ENCODE results near the gene RCVRN. TPM values are rescaled to one million over a fixed set of nuclear protein-coding genes. Genes with fewer than 3 reads are reported as not detected.

Gene RCVRN
- total and polyA plus RNA-seq, 5 donors from 2014 or later = not detected

DNA sequence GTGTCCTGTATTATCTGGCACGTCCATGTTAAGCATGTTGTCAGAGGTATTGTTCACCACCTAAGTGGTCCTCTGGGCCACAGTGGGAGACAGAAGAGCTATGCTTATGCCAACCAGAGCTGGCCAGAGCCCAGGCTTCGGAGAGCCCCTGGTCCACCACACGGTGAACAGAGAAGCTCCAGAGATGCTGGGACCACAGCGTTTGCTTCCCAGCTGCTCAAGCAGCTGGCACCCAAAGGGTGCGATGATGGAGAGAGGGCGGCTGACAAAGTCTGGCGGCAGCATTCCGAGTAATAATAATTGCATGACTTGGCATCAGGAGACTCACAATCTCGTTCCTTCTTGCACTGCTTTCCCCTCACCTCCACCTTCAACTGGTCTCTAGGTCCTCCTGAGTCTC, 35.8 kb upstream of the RCVRN start:
- Mint-ChIP-seq H3K27ac (no peak overlapping the region), H3K36me3 (no peaks in the 10 kb centered on the region), H3K9me3 (peaks cover 0 to 4% (median 0%) of the 10 kb centered on the region in 7 donors), H3K4me1 (no peaks in the 10 kb centered on the region), H3K27me3 (no peaks in the 10 kb centered on the region), H3K4me3 (no peak overlapping the region)
- Histone ChIP-seq H3K27ac (ENCODE audit: insufficient read depth, low read length, poor library complexity, severe bottlenecking) (no peak overlapping the region), H3K27me3 (ENCODE audit: control insufficient read depth, insufficient read depth, low read length) (no peaks in the 10 kb centered on the region), H3K4me1 (ENCODE audit: control insufficient read depth, insufficient read depth, low read length, poor library complexity, severe bottlenecking) (no peaks in the 10 kb centered on the region), H3K36me3 (ENCODE audit: control insufficient read depth, insufficient read depth, low read length) (no peaks in the 10 kb centered on the region), H3K9me3 (ENCODE audit: control insufficient read depth in 2 of 2, low read length in 2 of 2) (no peaks in the 10 kb centered on the region), H3K4me3 (ENCODE audit: low read depth, low read length) (no peak overlapping the region)
- DNase-seq (no peak), ATAC-seq (ENCODE audit: low read depth in 2 of 2) (no peak)

DNA sequence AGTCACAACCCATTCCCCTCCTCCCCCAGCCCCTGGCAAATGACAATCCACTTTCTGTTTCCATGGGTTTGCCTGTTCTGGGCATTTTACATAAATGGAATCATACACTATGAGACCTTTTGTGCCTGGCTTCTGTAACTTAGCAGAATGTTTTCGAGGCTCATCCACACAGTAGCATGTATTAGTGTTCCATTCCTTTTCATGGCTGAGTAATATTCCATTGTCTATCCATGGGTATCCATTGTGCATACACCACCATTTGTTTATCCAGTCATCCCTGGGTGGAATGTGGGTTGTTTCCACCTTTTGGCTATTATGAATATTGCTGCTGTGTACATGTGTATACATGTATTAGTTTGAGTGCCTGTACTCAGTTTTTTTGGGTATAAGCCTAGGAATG, 33.7 kb upstream of the RCVRN start:
- no peak for ATAC-seq (ENCODE audit: low read depth in 2 of 2)
- Mint-ChIP-seq H3K36me3 (no peaks in the 10 kb centered on the region), H3K9me3 (peaks cover 0 to 5% (median 0%) of the 10 kb centered on the region in 7 donors), H3K4me1 (no peaks in the 10 kb centered on the region), H3K27me3 (no peaks in the 10 kb centered on the region), H3K4me3 (no peak overlapping the region), H3K27ac (no peak overlapping the region)
- Histone ChIP-seq H3K27me3 (ENCODE audit: control insufficient read depth, insufficient read depth, low read length) (no peaks in the 10 kb centered on the region), H3K36me3 (ENCODE audit: control insufficient read depth, insufficient read depth, low read length) (no peaks in the 10 kb centered on the region), H3K27ac (ENCODE audit: insufficient read depth, low read length, poor library complexity, severe bottlenecking) (no peak overlapping the region), H3K4me3 (ENCODE audit: low read depth, low read length) (no peak overlapping the region), H3K4me1 (ENCODE audit: control insufficient read depth, insufficient read depth, low read length, poor library complexity, severe bottlenecking) (no peaks in the 10 kb centered on the region), H3K9me3 (ENCODE audit: control insufficient read depth in 2 of 2, low read length in 2 of 2) (no peaks in the 10 kb centered on the region)
- no peak for DNase-seq

DNA sequence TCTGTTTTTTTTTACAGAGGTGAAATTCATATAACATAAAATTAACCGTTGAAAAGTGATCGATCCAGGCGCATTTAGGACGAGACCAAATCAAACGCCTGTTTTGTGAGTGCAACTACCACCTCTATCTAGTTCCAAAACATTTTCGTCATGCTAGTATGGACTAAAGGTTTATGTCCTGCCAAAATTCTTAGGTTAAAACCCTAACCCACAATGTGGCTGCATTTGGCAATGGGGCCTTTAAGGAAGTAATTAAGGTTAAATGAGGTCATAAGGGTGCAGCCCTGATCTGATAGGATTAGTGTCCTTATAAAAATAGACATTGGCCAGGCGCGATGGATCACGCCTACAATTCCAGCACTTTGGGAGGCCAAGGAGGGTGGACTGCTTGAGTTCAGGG, 32.8 kb upstream of the RCVRN start:
- Mint-ChIP-seq H3K4me3 (no peak overlapping the region), H3K27me3 (no peaks in the 10 kb centered on the region), H3K36me3 (no peaks in the 10 kb centered on the region), H3K27ac (no peak overlapping the region), H3K4me1 (no peaks in the 10 kb centered on the region), H3K9me3 (peaks cover 0 to 5% (median 0%) of the 10 kb centered on the region in 7 donors)
- H3K4me1 ChIP-seq (ENCODE audit: control insufficient read depth, insufficient read depth, low read length, poor library complexity, severe bottlenecking) = no peaks in the 10 kb centered on the region
- no peaks in the 10 kb centered on the region for H3K36me3 ChIP-seq (ENCODE audit: control insufficient read depth, insufficient read depth, low read length)
- H3K27me3 ChIP-seq (ENCODE audit: control insufficient read depth, insufficient read depth, low read length) = no peaks in the 10 kb centered on the region
- ATAC-seq (ENCODE audit: low read depth in 2 of 2) (no peak), DNase-seq (no peak)
- no peak overlapping the region for H3K4me3 ChIP-seq (ENCODE audit: low read depth, low read length)
- no peaks in the 10 kb centered on the region for H3K9me3 ChIP-seq (ENCODE audit: control insufficient read depth in 2 of 2, low read length in 2 of 2)
- no peak overlapping the region for H3K27ac ChIP-seq (ENCODE audit: insufficient read depth, low read length, poor library complexity, severe bottlenecking)

DNA sequence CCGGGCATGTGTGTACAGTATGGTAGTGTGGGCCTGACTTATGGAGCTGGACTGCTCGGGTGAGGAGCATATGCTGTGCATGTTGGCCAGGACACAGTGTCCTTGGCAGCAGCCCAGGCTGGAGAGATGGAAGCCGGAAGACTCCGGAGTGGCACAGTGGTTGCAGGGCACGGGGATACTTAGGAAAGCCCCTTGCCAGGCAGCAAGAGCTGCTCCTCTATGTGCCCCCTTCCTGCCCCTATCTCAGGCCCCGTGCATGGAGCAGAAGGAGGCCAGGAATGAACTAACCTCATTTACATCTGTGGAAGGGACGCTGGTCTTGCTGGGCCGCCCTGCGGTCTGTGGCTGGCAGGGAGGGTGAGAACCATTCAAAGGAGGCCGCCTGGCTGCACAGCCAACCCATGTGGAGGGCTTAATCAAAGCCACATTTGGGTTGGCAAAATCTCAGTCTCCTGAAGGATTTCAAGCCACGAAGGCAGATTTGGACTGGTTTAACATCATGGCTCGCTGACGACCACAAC, 32.2 kb upstream of the RCVRN start:
- Mint-ChIP-seq H3K9me3 (peaks cover 0 to 5% (median 0%) of the 10 kb centered on the region in 7 donors), H3K4me1 (no peaks in the 10 kb centered on the region), H3K27me3 (no peaks in the 10 kb centered on the region), H3K36me3 (no peaks in the 10 kb centered on the region), H3K4me3 (no peak overlapping the region), H3K27ac (no peak overlapping the region)
- Histone ChIP-seq H3K4me3 (ENCODE audit: low read depth, low read length) (no peak overlapping the region), H3K27me3 (ENCODE audit: control insufficient read depth, insufficient read depth, low read length) (no peaks in the 10 kb centered on the region), H3K4me1 (ENCODE audit: control insufficient read depth, insufficient read depth, low read length, poor library complexity, severe bottlenecking) (no peaks in the 10 kb centered on the region), H3K36me3 (ENCODE audit: control insufficient read depth, insufficient read depth, low read length) (no peaks in the 10 kb centered on the region), H3K27ac (ENCODE audit: insufficient read depth, low read length, poor library complexity, severe bottlenecking) (no peak overlapping the region), H3K9me3 (ENCODE audit: control insufficient read depth in 2 of 2, low read length in 2 of 2) (no peaks in the 10 kb centered on the region)
- DNase-seq (no peak), ATAC-seq (ENCODE audit: low read depth in 2 of 2) (no peak)

DNA sequence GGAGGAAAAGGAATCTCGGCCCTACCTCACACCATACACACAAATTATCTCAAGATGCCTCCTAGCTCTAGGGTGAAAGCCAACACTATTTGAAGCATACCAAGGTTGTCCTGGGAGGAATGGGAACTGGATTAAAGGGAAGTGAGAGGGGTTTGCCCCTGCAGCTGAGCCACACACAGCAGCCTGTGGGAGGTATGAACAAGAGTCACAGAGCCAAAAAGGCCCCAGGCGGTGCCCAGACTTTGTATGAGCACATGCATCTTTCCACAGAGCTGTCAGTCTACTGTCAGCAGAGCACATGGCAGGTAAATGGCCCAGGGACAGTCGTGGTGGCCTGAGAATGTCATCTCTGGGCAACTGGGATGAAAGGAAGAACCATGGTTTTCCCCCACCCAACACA, 31.0 kb upstream of the RCVRN start:
- Histone ChIP-seq H3K9me3 (ENCODE audit: control insufficient read depth in 2 of 2, low read length in 2 of 2) (no peaks in the 10 kb centered on the region), H3K27ac (ENCODE audit: insufficient read depth, low read length, poor library complexity, severe bottlenecking) (no peak overlapping the region), H3K36me3 (ENCODE audit: control insufficient read depth, insufficient read depth, low read length) (no peaks in the 10 kb centered on the region), H3K27me3 (ENCODE audit: control insufficient read depth, insufficient read depth, low read length) (no peaks in the 10 kb centered on the region), H3K4me1 (ENCODE audit: control insufficient read depth, insufficient read depth, low read length, poor library complexity, severe bottlenecking) (no peaks in the 10 kb centered on the region), H3K4me3 (ENCODE audit: low read depth, low read length) (no peak overlapping the region)
- Mint-ChIP-seq H3K27me3 (no peaks in the 10 kb centered on the region), H3K4me1 (no peaks in the 10 kb centered on the region), H3K4me3 (no peak overlapping the region), H3K27ac (no peak overlapping the region), H3K9me3 (peaks cover 0 to 4% (median 0%) of the 10 kb centered on the region in 7 donors), H3K36me3 (no peaks in the 10 kb centered on the region)
- no peak for ATAC-seq (ENCODE audit: low read depth in 2 of 2)
- DNase-seq = no peak

DNA sequence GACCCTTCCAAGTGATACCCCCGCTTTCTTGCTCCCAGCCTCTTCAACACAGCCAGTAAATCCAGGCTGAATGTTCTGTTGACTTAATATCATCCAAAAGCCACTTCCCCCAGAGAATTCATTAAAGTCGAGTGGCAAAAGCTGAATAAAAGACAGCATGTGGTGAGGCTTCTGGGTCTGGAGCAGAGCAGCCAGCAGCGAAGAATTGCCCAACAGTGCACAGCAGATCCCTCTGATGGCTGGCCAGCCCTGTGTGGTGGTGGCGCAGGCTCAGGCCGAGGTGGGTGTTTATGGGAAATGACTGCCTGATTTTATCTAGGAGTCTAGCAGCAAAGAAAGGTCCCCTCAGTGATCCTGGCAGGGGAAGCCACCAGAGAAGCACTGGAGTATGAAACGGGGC, 30.3 kb upstream of the RCVRN start:
- Histone ChIP-seq H3K27me3 (ENCODE audit: control insufficient read depth, insufficient read depth, low read length) (no peaks in the 10 kb centered on the region), H3K9me3 (ENCODE audit: control insufficient read depth in 2 of 2, low read length in 2 of 2) (no peaks in the 10 kb centered on the region), H3K27ac (ENCODE audit: insufficient read depth, low read length, poor library complexity, severe bottlenecking) (no peak overlapping the region), H3K36me3 (ENCODE audit: control insufficient read depth, insufficient read depth, low read length) (no peaks in the 10 kb centered on the region), H3K4me3 (ENCODE audit: low read depth, low read length) (no peak overlapping the region), H3K4me1 (ENCODE audit: control insufficient read depth, insufficient read depth, low read length, poor library complexity, severe bottlenecking) (no peaks in the 10 kb centered on the region)
- Mint-ChIP-seq H3K9me3 (peaks cover 0 to 4% (median 0%) of the 10 kb centered on the region in 7 donors), H3K4me1 (no peaks in the 10 kb centered on the region), H3K36me3 (no peaks in the 10 kb centered on the region), H3K4me3 (no peak overlapping the region), H3K27ac (no peak overlapping the region), H3K27me3 (no peaks in the 10 kb centered on the region)
- no peak for ATAC-seq (ENCODE audit: low read depth in 2 of 2)
- no peak for DNase-seq

DNA sequence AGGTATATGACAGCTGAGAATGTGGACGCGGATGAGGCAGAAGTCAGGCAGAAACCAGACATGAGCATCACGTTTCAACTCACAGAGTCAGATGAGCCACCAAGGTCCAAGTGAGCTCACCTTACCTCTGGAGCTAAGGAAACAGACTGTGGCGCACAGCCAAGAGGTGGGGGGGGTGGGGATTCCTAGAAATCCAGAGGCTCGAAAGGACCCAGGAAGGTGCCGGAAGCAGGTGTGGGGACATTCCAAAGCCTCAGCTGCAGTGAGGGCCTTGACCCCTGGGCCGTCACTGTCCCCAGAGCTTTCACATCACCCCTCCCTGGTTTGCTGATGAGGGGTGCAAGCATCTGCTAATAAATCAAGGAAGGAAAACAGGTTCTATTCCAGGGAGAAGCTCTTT, 29.3 kb upstream of the RCVRN start:
- Histone ChIP-seq H3K4me3 (ENCODE audit: low read depth, low read length) (no peak overlapping the region), H3K9me3 (ENCODE audit: control insufficient read depth in 2 of 2, low read length in 2 of 2) (no peaks in the 10 kb centered on the region), H3K27me3 (ENCODE audit: control insufficient read depth, insufficient read depth, low read length) (no peaks in the 10 kb centered on the region), H3K27ac (ENCODE audit: insufficient read depth, low read length, poor library complexity, severe bottlenecking) (no peak overlapping the region), H3K36me3 (ENCODE audit: control insufficient read depth, insufficient read depth, low read length) (no peaks in the 10 kb centered on the region), H3K4me1 (ENCODE audit: control insufficient read depth, insufficient read depth, low read length, poor library complexity, severe bottlenecking) (no peaks in the 10 kb centered on the region)
- no peak overlapping the region for H3K4me3 Mint-ChIP-seq
- no peaks in the 10 kb centered on the region for H3K27me3 Mint-ChIP-seq
- H3K36me3 Mint-ChIP-seq = no peaks in the 10 kb centered on the region
- H3K9me3 Mint-ChIP-seq = peaks cover 0 to 4% (median 0%) of the 10 kb centered on the region in 7 donors
- no peak overlapping the region for H3K27ac Mint-ChIP-seq
- no peak for ATAC-seq (ENCODE audit: low read depth in 2 of 2)
- no peak for DNase-seq
- no peaks in the 10 kb centered on the region for H3K4me1 Mint-ChIP-seq

DNA sequence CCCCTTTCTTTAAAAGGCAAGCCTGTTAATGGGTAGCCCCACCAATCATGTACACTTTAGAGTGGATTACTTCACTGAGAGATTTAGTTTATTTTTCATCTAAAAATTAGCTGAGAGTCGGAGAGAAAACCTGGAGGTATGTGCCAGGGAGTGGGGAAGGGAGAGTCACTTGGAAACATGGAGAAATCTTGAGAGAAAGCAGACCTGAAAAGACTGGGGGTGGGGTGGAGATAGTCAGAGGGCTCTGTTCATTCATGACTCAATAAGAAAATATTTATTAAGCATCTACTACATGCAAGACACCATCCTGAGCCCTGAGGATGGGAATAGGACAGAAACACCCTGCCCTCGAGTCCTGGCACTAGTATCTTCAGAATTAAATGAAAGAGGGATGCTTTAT, 27.4 kb upstream of the RCVRN start:
- Mint-ChIP-seq H3K9me3 (peaks cover 0 to 2% (median 0%) of the 10 kb centered on the region in 7 donors), H3K4me3 (no peak overlapping the region), H3K27ac (no peak overlapping the region), H3K27me3 (no peaks in the 10 kb centered on the region), H3K36me3 (no peaks in the 10 kb centered on the region), H3K4me1 (no peaks in the 10 kb centered on the region)
- Histone ChIP-seq H3K9me3 (ENCODE audit: control insufficient read depth in 2 of 2, low read length in 2 of 2) (no peaks in the 10 kb centered on the region), H3K36me3 (ENCODE audit: control insufficient read depth, insufficient read depth, low read length) (no peaks in the 10 kb centered on the region), H3K27me3 (ENCODE audit: control insufficient read depth, insufficient read depth, low read length) (no peaks in the 10 kb centered on the region), H3K4me1 (ENCODE audit: control insufficient read depth, insufficient read depth, low read length, poor library complexity, severe bottlenecking) (no peaks in the 10 kb centered on the region), H3K27ac (ENCODE audit: insufficient read depth, low read length, poor library complexity, severe bottlenecking) (no peak overlapping the region), H3K4me3 (ENCODE audit: low read depth, low read length) (no peak overlapping the region)
- no peak for DNase-seq
- ATAC-seq (ENCODE audit: low read depth in 2 of 2) = no peak

All from CD4-positive, CD25-positive, alpha-beta regulatory T cell (primary cell).